HepG2 (cell line): ENCODE measurements around the gene SOWAHB.

Experiments used
- POLR2A ChIP-seq, 2 experiments: IDR thresholded peaks; 2 replicates each; pipeline ENCODE4 v1.6.1; 2011; ENCODE audit warnings: low read depth in 2 of 2, low read length in 2 of 2, mild to moderate bottlenecking in 1 of 2, moderate library complexity in 1 of 2; ENCODE audit not compliant: insufficient read depth in 1 of 2
- POLR2AphosphoS5 ChIP-seq: IDR thresholded peaks from 2 replicates; pipeline ENCODE4 v1.6.1; 2012; ENCODE audit warnings: low read depth, low read length
- RNF2 ChIP-seq: fragments of 450-650 bp; conservative IDR thresholded peaks from 2 replicates; pipeline ENCODE4 v1.6.1; 2016; ENCODE audit warnings: low read depth

- TF ChIP-seq RNF2 = no peak
- no peak for TF ChIP-seq POLR2AphosphoS5
- no peak for TF ChIP-seq POLR2A (IDR thresholded peaks at IDR 0.05; ENCODE audit: insufficient read depth in 1 of 2, low read depth in 2 of 2, low read length in 2 of 2)
Observed at GRCh38 chr4:76920715-76921114, 22.8 kb upstream of the SOWAHB start.
